DMS53 (cell line): ENCODE measurements around the gene ZER1.
"Not testable (repeated sequence)": the region's sequence is repeated elsewhere in the genome, so short reads cannot be mapped to it uniquely, and the experiment has no call there.

Experiments
- DNase-seq: peaks from one replicate; lab custom pipeline; 2025; lab: John Stamatoyannopoulos, UW

The ZER1 gene

DNA sequence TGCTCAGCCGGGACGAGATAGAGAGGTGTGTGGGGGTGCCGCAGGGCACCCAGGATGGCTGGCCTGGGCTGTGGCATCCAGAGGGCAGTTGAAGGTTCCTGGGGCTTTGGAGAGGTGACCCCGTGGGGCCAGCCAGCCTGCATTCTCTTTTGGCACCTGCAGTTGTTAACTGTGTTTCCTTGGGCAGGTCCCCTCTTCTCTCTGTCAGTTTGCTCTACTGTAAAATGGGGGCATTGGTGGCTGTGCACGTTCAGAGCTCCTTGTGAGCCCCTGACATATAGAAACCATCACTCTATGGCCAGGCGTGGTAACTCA lies 56.3 kb downstream of the ZER1 start:
- DNase-seq, result no peak

DNA sequence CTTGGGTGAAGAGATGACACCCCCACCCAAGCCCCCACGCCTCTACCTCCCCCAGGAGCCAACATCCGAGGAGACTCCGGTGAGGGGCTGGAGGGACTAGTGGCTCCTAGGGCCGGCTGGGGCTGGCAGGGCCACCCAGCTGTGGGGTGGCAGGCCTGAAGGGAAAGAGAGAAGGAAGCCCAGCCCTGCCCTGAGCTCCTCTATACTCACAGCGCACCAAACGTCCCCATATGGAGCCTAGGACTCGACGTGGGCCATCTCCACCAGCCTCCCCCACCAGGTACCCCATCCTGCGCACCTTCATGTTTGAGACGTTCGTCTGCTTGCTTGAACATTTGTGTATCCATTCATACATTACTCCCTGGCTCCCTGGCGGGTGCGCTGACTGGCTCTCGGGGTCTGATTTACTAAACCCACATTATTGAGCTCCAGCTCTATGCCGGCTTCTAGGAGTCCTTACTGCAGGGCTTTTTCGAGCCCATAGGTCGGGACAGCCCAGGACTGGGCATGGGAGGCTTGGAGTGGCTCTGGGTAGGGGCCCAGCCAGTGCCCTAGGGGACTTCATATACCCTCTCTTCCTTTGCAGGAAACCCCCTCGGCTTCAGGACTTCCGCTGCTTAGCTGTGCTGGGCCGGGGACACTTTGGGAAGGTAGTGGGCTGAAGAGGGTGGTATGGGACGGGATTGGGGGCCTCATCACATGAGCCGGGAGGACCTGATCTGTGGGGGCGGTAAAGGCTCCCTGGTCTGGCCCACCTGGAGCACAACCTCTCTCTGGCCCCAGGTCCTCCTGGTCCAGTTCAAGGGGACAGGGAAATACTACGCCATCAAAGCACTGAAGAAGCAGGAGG lies 56.9 kb downstream of the ZER1 start:
- DNase-seq, result no peak

DNA sequence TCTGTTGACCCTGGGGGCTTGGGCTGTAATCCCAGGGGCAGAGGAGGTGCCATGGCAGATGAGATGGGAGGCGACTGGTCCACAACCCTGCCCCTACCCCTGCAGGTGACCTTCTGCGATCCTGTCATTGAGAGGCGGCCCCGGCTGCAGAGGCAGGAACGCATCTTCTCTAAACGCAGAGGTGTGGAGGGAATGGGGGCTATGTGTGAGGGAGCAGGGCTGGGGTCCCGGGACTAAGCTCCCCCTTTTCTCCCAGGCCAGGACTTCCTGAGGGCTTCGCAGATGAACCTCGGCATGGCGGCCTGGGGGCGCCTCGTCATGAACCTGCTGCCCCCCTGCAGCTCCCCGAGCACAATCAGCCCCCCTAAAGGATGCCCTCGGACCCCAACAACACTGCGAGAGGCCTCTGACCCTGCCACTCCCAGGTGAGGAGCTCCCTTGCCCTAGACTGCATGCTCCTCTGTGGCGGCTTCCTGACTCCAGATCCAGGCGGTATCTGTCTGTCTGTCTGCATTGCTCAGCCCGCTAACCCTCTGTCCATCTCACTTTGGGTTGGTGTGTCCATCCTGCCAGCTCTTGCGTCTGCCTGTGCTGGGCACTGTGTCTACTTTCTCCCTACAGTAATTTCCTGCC lies 57.7 kb downstream of the ZER1 start:
- no peak for DNase-seq

DNA sequence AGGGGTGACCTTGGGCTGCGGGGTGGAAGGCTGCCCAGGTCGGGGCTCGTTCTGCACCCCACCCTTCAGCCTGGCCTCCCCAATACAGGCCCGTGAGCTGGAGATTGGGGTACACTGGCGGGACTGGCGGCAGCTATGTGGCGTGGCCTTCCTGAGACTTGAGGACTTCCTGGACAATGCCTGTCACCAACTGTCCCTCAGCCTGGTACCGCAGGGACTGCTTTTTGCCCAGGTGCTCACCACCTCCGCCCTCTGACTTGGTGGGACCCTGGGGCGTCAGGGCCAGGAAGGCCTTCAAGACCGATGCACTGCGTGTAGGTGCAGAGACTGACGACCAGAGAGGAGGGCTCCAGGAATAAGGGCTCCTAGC lies 58.3 kb downstream of the ZER1 start:
- no peak for DNase-seq

DNA sequence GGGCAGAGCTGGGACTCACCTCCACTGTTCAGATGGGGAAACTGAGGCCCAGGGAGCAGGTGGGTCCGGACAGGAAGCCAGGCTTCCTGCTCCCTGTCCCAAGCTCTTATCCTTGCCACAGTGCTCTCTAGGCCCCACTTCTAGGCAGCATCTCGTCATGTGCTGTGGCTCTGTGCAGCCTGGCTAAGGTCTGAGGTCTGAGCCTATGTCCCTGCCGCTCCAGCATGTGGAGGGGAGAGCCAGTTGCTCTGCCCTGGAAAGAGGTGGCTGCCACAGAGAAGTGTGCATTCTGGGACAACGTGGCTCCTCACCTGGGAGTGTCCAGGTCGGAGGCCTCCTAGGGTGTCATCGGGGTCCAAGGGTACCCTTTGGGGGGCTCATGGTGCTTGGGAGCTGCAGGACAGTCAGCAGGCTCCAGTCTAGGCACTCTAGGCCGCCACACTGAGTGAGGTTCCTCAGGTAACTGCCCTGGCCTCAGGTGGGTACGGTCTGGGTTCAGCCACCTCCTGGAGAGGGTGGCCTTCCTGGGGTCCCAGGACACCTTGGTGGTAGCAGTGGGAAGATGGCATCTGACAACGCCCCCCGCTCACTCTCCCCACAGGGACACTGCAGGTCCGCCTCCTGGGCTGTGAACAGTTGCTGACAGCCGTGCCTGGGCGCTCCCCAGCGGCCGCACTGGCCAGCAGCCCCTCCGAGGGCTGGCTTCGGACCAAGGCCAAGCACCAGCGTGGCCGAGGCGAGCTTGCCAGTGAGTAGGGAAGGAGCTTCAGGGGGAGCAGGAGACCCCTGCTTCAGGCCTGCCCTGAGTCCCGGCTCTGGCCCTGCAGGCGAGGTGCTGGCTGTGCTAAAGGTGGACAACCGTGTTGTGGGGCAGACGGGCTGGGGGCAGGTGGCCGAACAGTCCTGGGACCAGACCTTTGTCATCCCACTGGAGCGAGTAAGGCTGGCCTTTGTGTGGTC lies 59.0 kb downstream of the ZER1 start:
- peak; percentile 25 for DNase-seq

DNA sequence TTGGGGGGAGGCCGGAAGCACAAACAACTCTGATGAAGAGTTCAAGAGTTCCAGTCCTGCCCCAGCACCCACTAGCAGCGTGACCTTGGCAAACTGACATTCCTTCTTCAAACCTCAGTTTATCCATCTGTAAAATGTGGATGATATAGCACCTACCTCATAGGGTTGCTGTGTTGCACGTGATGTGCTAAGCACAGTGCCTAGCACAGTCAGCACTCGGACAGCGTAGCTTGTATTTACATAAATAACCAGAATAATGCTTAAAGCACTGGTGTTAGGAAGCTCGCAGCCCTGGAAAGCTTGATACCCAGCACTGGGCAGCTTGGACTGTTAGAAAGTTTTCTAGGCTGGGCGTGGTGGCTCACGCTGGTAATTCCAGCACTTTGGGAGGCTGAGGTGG lies 64.3 kb downstream of the ZER1 start:
- no peak for DNase-seq

DNA sequence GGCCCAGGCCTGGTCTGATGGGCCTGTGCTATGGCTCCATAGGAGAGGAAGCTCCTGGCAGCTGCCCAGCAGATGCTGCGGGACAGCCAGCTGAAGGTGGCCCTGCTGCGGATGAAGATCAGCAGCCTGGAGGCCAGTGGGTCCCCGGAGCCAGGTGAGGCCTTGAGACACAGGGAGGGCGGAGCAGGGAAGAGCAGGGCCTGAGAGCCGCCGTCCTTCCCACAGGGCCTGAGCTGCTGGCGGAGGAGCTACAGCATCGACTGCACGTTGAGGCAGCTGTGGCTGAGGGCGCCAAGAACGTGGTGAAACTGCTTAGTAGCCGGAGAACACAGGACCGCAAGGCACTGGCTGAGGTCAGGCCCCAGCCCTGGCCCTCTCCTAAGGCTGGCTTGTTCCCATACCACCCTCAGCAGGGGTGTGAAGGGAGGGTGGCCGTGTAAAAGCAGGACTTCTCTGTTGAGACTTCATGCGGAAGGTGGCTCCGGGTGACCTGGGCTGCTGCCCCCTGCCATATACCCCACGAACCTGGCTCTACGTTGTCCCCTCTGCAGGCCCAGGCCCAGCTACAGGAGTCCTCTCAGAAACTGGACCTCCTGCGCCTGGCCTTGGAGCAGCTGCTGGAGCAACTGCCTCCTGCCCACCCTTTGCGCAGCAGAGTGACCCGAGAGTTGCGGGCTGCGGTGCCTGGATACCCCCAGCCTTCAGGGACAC lies 64.9 kb downstream of the ZER1 start:
- no peak for DNase-seq

DNA sequence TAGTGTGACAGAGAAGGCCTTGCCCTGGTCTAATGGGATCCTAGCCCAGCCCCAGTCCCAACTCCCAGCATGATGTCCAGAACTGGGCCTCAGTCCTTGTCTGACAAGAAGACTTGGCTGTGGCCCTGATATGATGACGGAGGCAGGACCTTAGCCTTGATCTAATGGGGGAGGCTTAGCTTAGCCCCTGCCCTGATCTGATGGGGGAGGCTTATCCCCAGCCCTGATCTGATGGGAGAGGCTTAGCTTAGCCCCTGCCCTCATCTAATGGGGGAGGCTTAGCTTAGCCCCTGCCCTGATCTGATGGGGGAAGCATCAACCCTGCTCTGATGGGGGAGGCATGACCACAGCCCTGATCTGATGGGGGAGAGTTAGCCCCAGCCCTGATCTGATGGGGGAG lies 65.7 kb downstream of the ZER1 start:
- no peak for DNase-seq

DNA sequence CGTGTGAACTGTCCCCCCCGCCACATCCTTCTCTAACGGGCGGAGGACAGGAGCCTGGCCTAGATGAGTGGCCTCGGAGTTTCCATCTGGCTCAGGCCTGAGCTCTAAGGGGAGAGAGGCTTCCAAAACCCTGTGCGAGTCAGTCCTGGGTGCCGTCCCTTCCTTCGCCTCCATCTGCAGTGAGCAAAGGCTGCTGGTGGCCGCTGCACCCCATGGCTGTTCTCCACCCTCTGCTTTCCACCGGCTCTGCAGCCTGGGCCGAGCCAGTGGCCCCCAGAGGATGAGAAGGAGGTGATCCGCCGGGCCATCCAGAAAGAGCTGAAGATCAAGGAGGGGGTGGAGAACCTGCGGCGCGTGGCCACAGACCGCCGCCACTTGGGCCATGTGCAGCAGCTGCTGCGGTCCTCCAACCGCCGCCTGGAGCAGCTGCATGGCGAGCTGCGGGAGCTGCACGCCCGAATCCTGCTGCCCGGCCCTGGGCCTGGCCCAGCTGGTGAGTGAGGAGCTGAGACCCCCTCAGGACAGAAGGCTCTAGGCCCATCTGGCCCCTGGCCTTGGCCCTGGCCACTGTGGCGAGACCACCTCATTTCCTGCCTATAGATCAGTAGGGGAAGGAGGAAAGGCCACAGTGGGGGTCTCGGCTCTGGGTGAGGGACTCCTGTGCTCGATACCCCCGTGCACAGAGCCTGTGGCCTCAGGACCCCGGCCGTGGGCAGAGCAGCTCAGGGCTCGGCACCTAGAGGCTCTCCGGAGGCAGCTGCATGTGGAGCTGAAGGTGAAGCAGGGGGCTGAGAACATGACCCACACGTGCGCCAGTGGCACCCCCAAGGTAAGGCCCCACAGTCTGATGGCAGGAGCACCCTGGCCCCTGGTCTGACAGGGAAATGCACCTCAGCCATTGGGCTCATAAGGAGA lies 66.4 kb downstream of the ZER1 start:
- no peak for DNase-seq

DNA sequence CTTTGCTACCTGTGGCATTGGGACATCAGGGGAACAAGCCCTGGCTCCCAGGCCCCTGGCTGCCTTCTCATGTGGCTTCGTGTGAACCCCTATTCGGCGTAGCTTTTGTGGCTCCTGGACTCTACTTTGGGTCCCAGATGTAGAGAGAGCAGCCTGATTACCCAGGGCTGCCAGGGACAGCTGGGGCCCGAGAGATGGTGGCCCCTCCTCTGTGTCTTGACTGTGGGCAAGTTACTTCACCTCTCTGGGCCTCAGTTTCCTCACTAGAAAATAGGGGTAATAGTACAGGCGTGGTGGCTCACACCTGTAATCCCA lies 67.4 kb downstream of the ZER1 start:
- DNase-seq, result no peak

DNA sequence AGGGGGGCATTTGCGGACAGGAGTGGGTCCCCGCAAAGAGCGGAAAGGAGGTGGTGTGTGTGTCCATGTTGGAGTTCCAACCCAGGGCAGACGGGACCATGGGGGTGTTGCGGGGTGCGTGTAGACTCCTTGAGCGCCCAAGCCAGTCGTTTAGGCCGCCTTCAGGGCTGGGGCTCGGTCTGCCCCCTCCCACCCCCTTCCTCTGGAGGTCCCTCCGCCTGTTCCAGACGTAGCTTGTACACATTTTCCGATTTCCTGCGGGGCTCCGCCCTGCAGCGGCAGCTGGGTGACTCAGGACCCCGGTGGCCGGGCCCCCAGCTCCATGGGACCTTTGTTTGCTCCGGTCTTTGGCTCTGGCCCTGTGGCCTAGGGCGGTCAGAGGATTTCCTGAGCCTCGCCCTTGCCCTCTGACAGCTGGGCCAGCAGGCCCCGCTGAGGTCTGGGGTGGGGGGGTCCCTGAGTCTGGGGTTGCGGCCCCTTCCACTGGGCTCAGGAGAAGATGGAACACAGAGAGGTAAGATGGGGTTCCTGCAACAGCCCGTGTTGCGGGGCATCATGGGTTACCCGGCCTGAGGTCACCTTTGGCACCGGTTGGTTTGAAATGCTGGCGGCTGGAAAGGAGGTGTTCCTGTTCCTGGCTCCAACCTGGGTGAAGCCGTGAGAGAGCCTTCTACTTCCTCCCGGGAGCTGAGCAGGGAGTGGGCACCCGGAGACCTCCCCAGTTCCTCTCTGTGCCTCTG lies 67.9 kb downstream of the ZER1 start:
- no peak for DNase-seq

DNA sequence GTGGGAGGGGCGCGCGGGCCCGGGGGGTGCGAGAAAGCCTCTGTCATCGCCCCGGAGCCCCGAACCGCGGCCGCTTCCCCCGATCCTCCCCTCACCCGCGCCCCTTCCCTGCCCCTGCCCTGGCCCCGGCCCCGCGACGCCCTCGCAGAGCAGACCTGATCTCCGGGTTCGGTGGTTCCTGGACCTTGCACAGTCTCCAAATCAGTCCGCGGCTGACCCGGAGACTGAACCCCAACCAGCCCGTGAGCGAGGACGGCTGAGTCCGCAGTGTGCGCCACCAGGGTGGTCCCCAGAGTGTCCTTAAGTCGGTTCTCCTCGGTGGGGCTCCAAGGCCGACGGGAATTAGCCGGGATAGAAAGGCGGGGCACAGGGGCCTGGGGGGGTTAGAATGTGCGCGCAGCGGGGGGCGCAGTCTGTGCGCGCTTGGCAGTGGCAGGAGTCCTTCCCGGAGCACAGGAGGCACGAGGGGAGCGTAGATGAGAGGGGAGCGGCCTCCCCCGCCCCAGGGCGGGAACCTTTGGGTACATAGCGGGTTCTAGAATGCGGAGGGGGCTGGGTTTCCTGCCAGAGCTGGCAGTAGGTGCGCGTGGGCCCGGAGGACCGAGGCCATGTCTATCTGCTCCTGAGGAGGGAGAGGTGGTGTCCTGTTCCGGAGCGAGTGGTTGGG lies 68.6 kb downstream of the ZER1 start:
- peak; percentile 44 for DNase-seq

DNA sequence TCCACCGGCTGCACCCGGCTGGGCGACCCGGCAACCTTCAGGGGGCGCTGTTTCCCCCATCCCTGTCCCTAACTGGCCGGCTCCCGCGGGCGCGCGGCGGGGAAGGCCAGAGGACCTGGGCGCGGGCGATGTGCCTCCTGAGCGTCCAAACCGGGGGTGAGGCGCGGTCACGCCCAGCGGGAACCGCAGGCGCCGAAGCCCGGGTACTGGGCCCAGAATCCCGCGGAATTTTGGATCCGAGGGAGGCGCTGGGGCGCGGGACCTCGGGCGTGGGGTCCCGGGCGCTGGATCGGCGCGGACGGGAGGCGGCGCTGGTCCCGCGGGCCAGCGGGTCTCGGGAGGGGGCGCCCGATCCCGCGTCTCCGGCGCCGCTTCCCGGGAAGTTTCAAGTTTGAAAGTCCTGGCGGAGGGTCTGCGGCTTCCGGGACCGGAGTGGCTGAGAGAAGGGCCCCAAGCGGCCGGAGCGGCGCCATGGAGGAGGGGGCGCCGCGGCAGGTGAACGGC lies 69.2 kb downstream of the ZER1 start, which contains the start of gene PKN3:
Gene PKN3, plus strand, starts transcription at position 59 of the 504 bp plus-strand sequence. Its CDS starts 413 bp downstream, at position 472.
- peak; percentile 94 for DNase-seq

DNA sequence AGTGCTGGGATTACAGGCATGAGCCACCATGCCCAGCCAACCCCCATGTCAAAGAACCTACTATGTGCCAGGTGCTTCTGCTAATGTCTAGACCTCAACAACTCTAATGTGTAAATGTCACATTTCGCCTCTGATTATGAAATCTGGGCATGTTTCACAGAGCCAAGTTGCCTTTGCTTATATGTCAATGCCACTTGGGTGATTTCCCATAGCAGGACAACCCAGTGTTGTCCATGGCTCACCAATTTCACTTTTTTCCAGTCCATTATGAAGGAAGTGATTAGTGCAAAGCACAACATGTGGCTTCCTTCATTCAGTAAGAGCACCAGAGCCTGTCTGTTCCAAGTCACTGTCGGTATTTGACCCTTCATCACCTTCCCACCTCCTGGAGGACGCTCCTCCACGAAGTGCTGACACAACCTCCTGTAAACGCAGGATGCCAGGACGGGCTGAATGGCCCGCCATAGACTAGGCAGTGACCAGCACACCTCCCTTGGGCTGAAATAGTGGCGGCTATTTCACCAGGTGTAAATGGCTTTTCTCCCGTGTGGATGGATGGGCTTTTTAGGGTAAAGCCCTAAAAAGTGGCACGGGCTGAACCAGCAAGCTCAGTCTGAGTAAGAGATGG lies 70.4 kb downstream of the ZER1 start:
- DNase-seq, result peak; percentile 44

DNA sequence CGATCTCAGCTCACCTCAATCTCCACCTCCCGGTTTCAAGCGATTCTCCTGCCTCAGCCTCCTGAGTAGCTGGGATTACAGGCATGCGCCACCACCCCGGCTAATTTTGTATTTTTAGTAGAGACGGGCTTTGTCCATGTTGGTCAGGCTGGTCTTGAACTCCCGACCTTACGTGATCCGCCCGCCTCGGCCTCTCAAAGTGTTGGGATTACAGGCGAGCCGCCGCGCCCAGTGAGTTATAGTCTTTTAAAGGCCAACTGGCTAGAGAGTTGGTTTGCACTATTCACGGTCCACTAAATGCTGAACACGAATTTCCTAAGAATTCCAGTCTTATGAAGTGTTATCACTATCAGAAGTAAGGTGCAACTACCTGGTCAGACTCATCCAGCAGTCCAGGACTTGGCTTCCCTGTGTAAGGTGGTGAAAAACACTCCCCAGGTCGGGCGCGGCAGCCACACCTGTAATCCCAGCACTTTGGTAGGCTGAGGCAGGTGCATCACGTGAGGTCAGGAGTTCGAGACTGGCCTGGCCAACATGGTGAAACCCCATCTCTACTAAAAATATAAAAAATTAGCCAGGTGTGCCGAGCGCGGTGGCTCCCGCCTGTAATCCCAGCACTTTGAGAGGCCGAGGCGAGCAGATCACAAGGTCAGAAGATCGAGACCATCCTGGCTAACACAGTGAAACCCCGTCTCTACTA lies 72.5 kb downstream of the ZER1 start:
- DNase-seq, result not testable (repeated sequence)

DNA sequence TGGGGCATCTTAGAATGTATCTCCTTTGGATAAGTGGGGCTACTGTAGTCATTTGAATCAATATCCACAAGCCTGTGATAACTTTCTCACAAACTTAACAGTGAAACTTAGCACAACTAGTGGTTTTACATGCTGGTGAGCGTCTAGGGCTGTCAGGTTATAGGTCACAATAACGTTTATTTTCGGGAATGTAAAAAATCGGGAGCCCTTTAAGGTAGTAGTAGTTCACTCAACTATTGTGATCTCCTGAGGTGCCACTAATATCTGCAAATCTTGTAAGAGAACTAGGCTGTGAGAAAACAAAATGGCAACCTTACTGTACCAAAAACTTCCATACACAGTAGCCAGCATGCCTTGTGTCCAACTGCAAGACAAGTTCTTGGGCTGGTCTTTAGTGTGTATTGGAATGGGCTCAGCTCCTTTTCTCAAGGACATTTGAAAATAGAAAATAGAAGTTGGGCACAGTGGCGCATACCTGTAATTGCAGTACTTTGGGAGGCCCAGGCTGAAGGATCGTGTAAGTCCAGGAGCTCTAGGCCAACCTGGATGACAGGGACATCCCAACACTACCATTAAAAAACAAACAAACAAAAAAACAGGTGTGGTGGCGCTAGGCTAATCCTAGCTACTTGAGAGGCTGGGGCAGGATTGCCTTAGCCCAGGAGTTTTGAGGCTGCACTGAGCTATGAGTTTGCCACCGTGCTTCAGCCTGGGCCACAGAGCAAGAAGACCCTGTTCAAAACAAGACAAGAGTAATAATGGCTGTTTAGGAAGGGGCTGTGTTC lies 74.6 kb downstream of the ZER1 start:
- peak; percentile 45 for DNase-seq

DNA sequence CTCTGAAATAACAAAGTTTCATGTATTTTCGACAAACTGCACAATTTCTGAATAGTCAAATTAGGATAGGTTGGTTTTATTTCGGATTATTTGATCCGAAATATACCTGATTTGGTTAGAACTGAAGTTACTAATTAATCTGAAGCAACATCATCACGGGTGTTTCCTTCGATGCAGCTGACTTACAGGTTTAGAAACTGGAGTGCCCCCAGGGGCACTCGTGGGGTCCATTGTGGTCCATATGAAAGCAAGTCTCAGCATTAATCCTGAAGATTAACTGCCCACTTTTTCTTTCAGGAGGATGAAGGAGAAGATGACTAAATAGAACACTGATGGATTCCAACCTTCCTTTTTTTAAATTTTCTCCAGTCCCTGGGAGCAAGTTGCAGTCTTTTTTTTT lies 77.4 kb downstream of the ZER1 start:
- DNase-seq, result no peak

DNA sequence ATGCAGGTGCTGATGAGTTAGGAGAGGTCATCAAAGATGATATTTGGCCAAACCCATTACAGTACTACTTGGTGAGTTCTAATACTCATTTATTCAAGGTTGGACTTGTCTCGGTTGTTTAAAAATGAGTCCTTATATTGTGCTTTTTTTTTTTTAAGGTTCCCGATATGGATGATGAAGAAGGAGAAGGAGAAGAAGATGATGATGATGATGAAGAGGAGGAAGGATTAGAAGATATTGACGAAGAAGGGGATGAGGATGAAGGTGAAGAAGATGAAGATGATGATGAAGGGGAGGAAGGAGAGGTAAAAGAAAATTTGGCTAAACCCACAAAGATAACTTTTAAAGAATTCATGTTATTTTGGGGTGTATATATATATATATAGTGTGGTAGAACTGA lies 78.0 kb downstream of the ZER1 start:
- not testable (repeated sequence) for DNase-seq
